ENCODE results near the gene PNRC2. TPM values are rescaled to one million over a fixed set of nuclear protein-coding genes. Genes with fewer than 3 reads are reported as not detected.
"Not testable (repeated sequence)": the region's sequence is repeated elsewhere in the genome, so short reads cannot be mapped to it uniquely, and the experiment has no call there.

The PNRC2 gene
- total RNA-seq, 3 donors from 2014 or later: 126 to 163 (median 134) TPM

DNA sequence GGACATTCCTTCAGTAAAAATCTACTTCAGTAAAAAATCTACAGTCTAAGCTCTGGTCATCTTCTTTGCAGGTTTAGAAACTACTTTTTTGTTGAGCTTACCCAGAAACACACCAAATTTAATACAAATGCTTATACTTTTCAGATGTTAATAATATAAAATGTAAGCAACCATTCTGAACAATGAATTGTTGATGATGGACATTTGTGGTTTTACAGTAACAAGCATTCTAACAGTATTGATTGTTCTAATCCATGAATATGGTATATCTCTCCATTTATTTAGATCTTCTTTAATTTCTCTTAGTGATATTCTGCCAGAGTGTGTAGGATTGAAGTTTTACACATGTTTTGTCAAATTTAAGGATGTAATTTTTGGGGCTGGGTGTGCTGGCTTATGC lies 47.5 kb downstream of the PNRC2 start:
- Histone ChIP-seq H3K4me3 (no peak overlapping the region), H3K27ac (no peak overlapping the region), H3K27me3 (no peaks in the 10 kb centered on the region), H3K36me3 (no peaks in the 10 kb centered on the region), H3K4me1 (no peaks in the 10 kb centered on the region), H3K9me3 (no peaks in the 10 kb centered on the region)
- intact Hi-C loops (cut with DNase I; ENCODE audit: low total_unique reads): no loop called here
- DNase-seq (ENCODE audit: low spot score in 2 of 2): no peak
- TF ChIP-seq POLR2A (IDR thresholded peaks at IDR 0.05) (no peak), CTCF (IDR thresholded peaks at IDR 0.05) (no peak), POLR2AphosphoS5 (IDR thresholded peaks at IDR 0.05) (no peak)

GRCh38 chr1:24008574-24009184 lies 49.1 kb downstream of the PNRC2 start:
- H3K27ac ChIP-seq: peak overlapping the region; percentile 70 to 72
- H3K4me3 ChIP-seq; H3K4me1 ChIP-seq; intact Hi-C loops (cut with DNase I; ENCODE audit: low total_unique reads); H3K36me3 ChIP-seq; H3K27me3 ChIP-seq; H3K9me3 ChIP-seq; DNase-seq (ENCODE audit: low spot score in 2 of 2): not testable (repeated sequence)

DNA sequence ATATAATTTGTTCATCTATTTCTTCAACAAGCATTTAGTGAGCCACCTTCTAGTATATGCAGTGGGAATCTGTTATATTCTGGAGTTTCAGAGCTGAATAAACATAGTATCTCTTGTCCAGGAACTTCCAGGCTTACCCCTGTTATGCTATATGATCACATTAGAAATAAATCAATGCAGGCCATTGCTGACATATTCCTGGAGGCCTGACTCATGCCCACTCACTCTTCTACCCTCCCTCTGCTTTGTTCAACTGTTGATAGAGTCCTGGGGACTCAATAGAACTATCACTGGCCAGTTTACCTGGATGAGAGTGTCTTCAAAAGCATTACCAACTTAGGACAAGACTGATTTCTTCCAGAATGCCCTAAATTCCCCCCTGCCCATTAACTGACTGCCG lies 49.8 kb downstream of the PNRC2 start:
- no peaks in the 10 kb centered on the region for H3K27me3 ChIP-seq
- intact Hi-C loops (cut with DNase I; ENCODE audit: low total_unique reads): no loop called here
- H3K9me3 ChIP-seq: no peaks in the 10 kb centered on the region
- no peaks in the 10 kb centered on the region for H3K4me1 ChIP-seq
- no peak for TF ChIP-seq POLR2A (IDR thresholded peaks at IDR 0.05)
- DNase-seq (ENCODE audit: low spot score in 2 of 2): no peak
- peak overlapping the region; percentile 66 to 67 for H3K27ac ChIP-seq
- H3K36me3 ChIP-seq: no peaks in the 10 kb centered on the region
- H3K4me3 ChIP-seq: no peak overlapping the region

DNA sequence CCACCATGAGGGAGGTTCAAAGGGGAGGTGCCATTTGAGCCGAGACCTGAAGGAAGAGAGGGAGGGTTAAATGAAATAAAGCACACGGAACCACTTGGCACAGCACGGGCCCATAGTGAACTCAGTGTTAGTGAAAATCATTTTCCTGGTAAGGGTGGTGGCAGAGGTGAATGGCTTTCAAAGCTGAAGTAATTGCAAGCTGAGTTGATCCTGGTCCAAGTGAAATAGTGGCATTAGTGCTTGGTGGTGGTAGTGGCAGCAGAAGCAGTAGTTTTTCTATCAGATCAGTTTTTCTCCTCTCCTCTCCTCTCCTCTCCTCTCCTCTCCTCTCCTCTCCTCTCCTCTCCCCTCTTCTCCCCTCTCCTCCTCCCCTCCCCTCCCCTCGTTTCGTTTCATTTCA lies 51.0 kb downstream of the PNRC2 start:
- H3K9me3 ChIP-seq: no peaks in the 10 kb centered on the region
- TF ChIP-seq CTCF (IDR thresholded peaks at IDR 0.05): no peak
- no peak for TF ChIP-seq POLR2AphosphoS5 (IDR thresholded peaks at IDR 0.05)
- TF ChIP-seq POLR2A (IDR thresholded peaks at IDR 0.05): no peak
- no peaks in the 10 kb centered on the region for H3K36me3 ChIP-seq
- intact Hi-C loops (cut with DNase I; ENCODE audit: low total_unique reads): no loop called here
- no peaks in the 10 kb centered on the region for H3K27me3 ChIP-seq
- no peak overlapping the region for H3K4me3 ChIP-seq
- H3K27ac ChIP-seq: peak overlapping the region; percentile 25 to 67
- no peaks in the 10 kb centered on the region for H3K4me1 ChIP-seq
- no peak for DNase-seq (ENCODE audit: low spot score in 2 of 2)

- H3K9me3 ChIP-seq; H3K4me1 ChIP-seq; DNase-seq (ENCODE audit: low spot score in 2 of 2); H3K4me3 ChIP-seq; intact Hi-C loops (cut with DNase I; ENCODE audit: low total_unique reads); H3K27ac ChIP-seq; H3K36me3 ChIP-seq; H3K27me3 ChIP-seq: not testable (repeated sequence)
These were observed 53.2 kb downstream of the PNRC2 start for GRCh38 chr1:24012878-24013277.

Other genes with a start within 250 kb of the PNRC2 start
- 10 to 100 TPM; 30.3 to 61.9 (median 32.8) TPM for gene ELOA, start 216.4 kb upstream of the PNRC2 start, total RNA-seq
- gene PITHD1, start 181.4 kb upstream of the PNRC2 start, total RNA-seq: 10 to 100 TPM; 46.9 to 62.8 (median 60.3) TPM
- gene LYPLA2, start 168.7 kb upstream of the PNRC2 start, total RNA-seq: 10 to 100 TPM; 31.8 to 52.8 (median 49.5) TPM
- gene GALE, start 159.1 kb upstream of the PNRC2 start, total RNA-seq: 10 to 100 TPM in 2 of 3 donors, 1 to 10 TPM in 1; 9.9 to 31.2 (median 28.2) TPM
- gene HMGCL, start 134.4 kb upstream of the PNRC2 start, total RNA-seq: 10 to 100 TPM; 31.7 to 42.4 (median 39.0) TPM
- gene FUCA1, start 91.5 kb upstream of the PNRC2 start, total RNA-seq: 10 to 100 TPM; 26.9 to 45.3 (median 44.2) TPM
- under 1 TPM in 1 of 3 donors, not detected in 2; under 0.01 TPM for gene CNR2, start 46.5 kb upstream of the PNRC2 start, total RNA-seq
- gene SRSF10, start 20.5 kb downstream of the PNRC2 start, total RNA-seq: 100 to 1,000 TPM in 2 of 3 donors, 10 to 100 TPM in 1; 99.4 to 156 (median 116) TPM
- under 1 TPM; 0.32 to 0.98 (median 0.59) TPM for gene MYOM3, start 152.3 kb downstream of the PNRC2 start, total RNA-seq
- gene IL22RA1, start 183.3 kb downstream of the PNRC2 start, total RNA-seq: under 1 TPM in 2 of 3 donors, not detected in 1; 0.73 to 0.98 TPM
- gene IFNLR1, start 227.5 kb downstream of the PNRC2 start, total RNA-seq: 10 to 100 TPM in 1 of 3 donors, 1 to 10 TPM in 1, under 1 TPM in 1; under 0.01 to 10.7 (median 3.9) TPM

Data from breast epithelium (tissue), 4 donors.